Hippocampal formation (tissue), 2 donors: ENCODE data around the gene ALG14.
A peak's percentile ranks its signal among the peaks of the same experiment; 100 is the strongest.
"Not testable (repeated sequence)": the region's sequence is repeated elsewhere in the genome, so short reads cannot be mapped to it uniquely, and the experiment has no call there.

Experiments
- DNase-seq, 2 donors: peaks; one replicate each; lab custom pipeline; 2025; lab: John Stamatoyannopoulos, UW

The ALG14 gene

DNA sequence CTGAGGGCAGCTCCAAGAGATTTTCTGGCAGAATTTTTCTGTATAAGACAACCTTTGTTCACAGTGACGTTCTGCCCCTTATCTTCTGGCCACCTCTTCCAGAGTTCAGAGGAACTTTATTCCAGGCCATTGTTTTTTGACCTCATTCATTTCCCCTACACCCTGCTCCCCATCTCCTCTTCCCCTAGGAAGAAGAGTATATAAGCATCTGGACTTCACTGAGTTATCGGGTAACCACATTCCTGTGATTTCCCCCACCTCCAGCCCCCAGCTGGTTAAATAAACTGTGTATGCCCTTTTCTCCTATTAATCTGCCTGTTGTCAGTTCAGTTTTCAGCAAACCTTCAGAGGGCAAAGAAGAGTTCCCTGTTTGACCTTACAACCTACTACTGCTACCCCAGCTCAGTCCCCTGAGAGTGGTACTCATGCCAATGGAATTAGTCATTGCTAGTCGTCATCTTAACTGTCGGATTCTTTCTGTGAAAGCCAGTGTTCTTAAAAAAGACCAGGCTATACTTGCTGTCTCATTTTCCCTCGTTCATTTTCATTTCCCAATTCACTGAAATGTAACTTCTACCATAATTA lies 14.3 kb upstream of the ALG14 start:
- DNase-seq = no peak

DNA sequence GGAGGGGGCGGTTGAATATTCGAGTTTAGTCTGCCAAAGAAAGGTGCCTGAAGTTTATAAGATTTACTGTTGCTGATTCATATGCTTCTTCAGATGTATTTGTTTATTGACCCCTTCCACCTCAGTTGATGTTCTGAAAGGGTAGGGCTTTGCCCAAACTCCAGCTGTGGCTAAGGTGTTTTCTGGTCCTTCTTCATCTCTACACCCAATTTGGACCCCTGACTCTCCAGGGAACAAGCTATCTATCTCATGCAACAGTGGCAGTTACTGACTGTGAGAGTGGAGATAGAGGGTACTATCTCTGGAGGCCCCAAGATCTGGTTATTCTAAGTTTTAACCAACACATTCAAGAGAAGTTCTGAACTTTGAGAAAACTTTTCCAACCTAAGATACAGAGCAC lies 12.6 kb upstream of the ALG14 start:
- DNase-seq = no peak

DNA sequence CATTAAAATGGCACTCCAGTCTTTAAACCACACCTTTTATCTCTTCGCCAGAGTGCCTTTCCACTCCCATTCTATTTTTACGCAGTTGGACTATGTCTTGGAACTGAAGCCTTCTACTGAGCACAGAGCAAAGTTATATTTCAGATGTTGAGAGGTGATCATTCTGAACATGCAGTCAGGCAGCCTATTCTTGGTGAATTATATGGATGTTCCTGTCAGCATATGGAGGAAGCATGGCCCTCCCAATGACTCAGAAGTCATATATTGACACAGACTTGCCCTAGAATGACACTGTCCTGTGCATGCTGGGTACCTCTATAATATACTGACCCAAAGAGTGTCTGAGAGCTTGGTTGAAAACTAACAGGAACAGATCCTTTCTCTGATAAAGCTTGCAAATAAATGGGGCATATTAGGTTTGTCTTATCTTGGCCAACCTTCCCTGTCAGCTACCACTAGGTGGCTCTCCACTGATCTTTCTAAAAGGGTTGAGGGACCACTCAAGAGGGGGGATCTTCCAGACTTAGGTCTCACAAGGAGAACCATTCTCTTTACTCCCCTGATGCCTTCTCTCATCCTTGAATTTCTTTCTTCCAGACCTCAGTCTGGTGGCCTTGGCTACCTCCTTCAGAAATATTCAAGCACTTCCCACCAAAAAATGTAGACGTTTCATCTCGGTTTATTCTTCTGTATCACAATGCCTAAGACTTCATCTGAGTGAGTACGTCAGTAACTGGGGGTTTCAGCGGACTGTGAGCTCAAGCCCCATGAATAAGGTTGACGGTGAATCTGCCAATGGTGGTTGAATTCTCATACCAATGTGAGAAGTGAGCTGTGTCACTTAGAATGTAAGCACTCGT lies 11.8 kb upstream of the ALG14 start:
- DNase-seq = peak; percentile 16 to 50

DNA sequence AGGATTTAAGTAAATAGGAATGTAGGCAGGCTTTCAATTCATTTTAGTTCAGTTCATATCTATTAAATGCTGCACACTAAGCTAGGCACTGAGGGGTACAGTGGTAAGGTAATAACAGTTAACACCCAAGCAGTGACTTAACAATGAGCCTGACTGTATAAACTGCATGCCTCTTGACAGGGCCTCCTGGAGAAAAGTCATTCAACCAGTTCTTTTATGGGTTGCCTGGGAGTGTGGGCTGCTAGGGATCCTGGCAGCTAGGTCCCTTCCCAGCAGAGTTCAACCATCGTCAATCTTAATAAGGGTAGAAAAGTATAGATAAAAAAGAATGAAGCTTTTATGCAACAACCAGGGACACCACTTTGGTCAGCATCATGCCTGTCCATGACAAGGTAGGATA lies 8.1 kb upstream of the ALG14 start:
- DNase-seq = no peak

DNA sequence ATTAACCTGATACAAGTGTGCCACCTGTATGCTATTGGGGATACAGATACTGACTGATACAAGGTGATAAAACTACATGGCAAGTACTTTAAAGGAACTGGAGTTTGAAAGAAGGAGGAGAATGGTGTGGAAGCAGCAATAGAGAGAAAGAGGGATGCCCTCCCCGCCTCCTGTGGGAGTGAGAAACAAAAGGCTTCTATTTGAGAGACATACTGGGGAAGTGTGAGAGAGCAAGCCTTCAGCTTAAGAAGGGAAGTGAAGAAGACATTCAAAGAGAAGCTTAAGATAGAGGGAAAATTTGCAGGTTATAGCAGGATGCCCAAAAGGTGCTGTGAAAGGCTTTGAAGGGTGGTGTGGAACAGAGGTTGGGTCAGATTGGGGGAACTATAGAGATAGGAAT lies 7.7 kb upstream of the ALG14 start:
- no peak for DNase-seq

DNA sequence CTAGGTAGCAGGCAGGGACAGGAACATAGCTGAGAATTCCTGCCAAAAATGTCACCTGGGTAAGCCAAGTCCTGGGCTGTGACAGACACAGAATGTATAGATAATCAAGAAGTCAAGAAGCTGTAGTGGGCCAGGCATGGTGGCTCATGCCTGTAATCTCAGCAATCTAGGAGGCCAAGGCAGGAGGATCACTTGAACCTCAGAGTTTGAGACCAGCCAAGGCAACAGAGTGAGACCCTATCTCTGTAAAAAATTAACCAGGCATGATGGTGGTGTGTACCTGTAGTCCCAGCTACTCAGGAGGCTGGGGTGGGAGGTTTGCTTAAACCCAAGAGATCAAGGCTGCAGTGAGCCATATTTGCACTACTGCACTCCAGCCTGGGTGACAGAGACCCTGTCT lies 3.3 kb upstream of the ALG14 start:
- DNase-seq = no peak

DNA sequence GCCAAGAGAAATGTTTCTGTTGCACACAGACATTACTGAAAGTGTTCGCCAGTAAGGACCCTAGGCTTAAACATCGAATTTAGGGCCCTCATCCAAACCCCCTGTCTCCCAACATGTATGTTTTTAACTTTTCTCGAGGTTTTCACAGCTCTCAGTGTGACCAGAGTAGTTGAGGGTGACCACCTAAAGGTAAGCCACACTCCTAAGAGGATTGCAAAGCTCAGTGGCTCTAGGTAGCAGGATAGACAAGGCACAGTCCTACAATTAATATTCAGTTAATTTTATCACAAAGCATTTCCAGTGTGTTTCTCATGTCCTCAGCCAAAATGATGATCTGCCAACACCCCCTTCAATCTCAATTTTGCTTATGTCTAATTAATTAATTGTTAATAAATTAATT lies 695 bp upstream of the ALG14 start:
- no peak for DNase-seq

DNA sequence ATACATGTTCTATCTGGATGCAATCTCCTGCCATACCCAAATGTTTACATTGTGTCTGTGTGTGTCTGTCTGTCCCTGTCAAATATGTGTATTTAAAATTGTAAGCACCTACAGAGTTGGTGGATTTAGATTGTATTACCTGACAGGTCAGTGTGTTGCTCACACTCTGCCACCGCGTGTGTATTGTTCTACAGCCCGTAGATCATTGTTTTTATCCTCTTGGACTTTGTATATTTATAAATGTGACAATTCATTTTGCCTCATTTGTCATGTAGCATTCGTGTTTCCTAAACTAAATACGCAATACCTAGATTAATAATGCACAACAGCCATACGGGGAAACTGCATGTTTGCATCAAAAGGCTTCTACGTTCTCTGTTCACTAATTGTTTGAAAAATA lies 634 bp downstream of the ALG14 start:
- DNase-seq = no peak

DNA sequence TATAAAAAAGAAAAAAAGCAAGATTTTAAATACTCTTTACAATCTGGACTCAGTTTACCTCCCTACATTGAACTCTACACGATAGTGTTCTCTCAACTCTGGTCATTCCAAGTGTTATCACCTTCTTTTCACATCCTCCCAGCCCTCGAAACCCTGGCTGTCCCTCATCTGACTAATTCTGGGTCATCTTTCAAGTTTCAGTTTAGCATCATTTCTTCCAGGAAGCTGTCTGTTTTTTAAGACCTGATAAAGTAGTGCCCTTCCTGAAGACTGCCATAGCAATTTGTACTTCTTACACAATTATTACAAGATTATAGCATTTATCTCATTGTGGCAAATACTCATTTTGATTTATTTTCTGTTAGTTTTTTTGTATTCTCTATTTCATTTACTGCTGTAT lies 1.2 kb downstream of the ALG14 start:
- DNase-seq = no peak

DNA sequence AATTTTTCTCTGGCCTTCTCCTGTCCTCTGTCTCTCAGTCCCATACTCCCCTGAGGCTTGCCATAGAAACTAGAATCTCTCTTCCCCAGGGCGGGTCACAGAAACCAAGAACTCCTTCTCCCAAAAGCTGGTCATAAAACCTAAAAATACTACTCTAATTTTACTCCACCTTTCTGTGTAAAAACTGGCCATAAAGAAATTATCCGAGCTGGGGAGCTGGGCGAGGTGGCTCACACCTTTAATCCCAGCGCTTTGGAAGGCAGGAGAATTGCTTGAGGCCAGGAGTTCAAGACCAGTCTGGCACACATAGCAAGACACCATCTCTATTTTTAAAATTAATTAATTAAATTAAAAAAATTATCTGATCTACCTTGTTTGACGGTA lies 3.0 kb downstream of the ALG14 start:
- DNase-seq = no peak

DNA sequence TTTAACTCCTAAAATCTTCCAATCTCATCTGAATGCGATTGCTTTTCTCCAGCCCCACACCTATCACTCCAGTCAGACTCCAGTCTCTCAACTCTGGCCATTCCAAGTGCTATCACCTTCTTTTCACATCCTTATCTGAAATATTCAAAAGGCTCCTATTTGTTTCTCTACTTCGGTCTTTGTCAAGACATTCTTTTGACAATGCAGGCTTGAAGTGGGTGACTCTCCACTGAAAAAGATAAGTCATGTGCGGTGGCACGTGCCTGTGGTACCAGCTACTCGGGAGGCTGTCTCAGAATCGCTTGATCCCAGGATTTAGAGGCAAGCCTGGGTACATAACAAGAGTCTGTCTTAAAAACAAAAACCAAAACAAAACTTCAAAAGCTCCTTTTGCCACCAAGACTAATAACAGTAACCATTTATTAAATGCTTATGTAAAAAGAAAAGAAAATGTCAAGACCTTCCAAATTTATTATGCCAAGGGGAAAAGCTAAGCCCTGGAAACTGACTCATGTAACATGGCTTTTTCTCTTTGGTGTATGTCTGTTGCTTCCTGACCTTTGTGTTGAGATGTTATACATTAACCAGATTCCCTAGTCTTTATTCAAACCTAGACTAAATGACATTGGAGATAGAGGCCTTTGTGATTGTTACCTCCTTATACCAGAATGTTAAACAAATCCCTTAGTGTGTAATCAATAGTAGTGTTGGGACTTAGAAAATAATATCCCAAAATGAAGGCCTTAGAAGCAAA lies 3.6 kb downstream of the ALG14 start:
- DNase-seq = no peak

DNA sequence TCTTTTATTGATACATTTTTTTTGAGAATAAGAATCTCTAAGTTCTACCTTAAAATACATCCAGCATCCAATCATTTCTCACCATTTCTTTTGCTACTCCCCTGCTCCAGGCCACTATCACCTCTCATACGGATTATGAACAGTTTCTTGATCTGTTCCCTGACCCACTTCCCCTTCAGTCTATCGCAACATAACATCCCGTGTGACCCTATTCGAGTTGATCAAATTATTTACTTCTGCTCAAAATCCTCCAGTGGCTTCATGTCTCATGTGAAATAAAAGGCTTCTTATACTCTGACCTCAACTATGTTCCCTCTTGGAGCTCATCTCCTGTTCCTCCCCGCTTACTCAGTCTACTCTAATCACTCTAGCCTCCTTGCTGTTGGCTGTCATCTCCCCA lies 5.2 kb downstream of the ALG14 start:
- no peak for DNase-seq

DNA sequence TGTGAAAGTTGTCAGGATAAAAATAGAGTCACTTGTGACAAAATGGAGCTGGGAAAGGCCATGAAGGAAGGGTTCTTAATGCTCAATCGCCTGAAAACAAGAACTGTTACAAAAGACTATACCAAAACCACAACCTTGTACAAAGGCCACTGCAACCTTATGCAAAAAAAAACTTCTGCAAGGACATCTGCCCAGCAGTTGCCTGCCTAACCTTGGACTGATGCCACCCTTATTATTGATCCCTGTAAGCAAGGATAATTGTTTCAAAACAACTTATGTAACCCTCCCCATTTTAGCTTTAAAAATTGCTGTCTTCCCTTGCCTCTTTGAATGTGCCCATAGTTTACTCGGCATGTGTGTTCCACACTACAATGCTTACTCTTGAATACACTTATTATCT lies 5.7 kb downstream of the ALG14 start:
- no peak for DNase-seq

DNA sequence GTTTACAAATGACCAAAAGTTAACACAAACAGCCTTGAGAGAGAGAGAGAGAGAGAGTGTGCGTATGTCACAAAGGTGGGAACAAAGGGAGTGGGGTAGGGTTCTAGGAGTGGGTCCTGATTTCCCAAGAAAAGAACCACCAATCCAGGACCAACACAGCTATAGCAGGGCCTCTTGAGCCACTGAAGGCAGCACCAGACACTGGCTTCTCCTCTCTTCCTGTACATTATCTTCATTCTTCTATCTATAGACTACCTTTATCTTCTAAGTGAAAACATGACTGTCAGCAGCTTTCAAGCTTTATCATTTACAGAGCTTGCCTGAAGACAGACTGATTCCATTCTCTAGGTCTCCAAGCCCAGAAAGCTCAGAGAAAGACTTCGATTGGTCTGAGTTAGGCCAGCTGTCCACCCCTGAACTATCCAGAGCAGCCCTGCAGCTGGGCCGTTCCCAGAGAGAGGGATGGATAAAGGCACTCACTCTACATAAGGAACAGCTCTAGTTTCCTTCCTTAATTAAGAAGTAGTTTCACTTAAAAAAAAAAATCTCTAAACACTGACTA lies 11.2 kb downstream of the ALG14 start:
- DNase-seq = no peak

DNA sequence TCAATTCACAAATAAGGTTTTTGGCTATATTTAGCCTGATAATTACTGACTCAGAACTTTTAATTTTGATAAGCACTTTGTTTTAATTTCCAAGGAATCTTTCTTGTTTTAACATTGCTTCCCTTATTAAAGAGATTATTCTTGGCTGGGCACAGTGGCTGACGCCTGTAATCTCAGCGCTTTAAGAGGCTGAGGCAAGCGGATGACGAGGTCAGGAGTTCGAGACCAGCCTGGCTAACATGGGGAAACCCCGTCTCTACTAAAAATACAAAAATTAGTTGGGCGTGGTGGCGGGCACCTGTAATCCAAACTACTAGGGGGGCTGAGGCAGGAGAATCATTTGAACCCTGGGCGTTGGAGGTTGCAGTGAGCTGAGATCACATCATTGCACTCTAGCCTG lies 13.8 kb downstream of the ALG14 start:
- no peak for DNase-seq

DNA sequence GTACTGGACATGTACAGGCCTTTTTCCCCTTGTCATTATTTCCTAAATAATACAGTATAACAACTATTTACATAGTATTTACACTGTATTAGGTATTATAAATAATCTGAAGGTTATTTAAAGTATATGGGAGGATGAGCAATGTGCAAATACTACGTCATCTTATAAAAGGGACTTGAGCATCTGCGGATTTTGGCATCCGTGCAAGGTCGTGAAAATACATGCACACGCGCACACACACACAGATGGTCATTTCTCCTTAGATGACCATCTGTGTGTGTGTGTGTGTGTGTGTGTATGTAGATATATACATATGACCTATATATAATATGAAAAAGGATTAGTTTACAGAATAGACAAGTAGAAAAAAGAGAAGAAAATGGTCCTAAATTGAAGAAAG lies 15.4 kb downstream of the ALG14 start:
- DNase-seq = no peak

DNA sequence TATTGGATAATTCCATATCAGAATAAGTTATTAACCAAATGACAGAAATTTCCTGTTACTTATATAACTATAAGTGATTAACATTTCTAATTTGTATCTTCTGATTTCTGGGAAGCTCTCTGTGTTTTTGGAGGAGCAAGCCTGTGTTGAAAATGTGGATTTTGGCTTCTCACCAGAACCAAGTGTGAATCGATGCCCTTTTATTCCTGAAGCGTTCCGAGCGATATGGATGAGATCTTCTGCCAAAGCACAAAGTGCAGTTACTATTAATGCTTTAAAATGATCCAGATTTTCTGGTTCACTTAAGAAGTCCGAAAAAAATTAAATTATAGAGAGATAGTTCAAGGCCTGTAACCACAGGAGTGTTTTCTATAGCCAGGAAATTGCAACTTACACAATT lies 22.8 kb downstream of the ALG14 start:
- no peak for DNase-seq

DNA sequence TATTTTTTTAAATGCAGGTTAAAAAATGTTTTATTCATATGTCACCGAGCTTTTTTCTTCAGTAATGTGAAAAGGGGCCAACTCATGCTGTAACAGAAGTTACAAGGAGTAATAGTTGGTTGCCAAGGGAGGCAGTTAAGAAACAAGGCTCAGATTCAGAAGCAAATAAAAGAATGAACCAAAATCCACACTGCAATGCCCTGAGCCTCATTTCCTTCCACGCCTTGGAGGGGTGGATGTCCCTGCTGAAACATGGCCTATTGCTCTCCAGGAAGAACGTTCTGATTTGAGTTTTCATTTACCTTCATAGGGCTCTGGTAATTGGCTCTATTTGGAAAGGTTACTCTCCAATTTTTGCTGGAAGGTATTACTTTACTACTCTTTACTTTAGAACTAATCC lies 24.4 kb downstream of the ALG14 start:
- no peak for DNase-seq

DNA sequence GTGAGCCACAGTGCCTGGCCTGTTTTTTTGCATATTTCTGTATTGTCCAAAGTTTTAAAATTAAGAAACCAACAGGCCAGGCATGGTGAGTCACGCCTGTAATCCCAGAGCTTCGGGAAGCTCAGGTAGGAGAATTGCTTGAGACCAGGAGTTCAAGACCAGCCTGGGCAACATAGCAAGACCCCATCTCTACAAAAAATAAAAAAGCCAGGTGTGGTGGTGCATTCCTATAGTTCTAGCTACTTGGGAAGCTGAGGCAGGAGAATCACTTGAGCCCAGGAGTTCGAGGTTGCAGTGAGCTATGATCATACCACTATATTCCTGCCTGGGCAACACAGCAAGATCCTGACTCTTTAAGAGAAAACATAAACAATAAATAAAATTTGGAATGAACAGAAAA lies 25.1 kb downstream of the ALG14 start:
- not testable (repeated sequence) for DNase-seq

DNA sequence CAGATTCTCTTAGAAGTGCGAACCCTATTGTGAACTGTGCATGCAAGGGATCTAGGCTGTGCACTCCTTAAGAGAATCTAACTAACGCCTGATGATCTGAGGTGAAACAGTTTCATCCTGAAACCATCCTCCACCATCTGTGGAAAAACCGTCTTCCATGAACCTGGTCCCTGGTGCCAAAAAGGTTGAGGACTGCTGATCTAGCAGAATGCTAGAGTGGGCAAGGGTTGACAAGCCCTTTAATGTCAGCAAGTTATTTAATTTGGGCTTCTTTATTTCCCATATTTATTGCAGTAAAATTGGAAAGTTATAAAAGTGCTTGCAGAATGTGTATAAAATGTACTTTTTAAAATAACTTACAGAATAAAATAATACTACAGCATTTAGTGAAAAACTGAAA lies 26.4 kb downstream of the ALG14 start:
- no peak for DNase-seq

DNA sequence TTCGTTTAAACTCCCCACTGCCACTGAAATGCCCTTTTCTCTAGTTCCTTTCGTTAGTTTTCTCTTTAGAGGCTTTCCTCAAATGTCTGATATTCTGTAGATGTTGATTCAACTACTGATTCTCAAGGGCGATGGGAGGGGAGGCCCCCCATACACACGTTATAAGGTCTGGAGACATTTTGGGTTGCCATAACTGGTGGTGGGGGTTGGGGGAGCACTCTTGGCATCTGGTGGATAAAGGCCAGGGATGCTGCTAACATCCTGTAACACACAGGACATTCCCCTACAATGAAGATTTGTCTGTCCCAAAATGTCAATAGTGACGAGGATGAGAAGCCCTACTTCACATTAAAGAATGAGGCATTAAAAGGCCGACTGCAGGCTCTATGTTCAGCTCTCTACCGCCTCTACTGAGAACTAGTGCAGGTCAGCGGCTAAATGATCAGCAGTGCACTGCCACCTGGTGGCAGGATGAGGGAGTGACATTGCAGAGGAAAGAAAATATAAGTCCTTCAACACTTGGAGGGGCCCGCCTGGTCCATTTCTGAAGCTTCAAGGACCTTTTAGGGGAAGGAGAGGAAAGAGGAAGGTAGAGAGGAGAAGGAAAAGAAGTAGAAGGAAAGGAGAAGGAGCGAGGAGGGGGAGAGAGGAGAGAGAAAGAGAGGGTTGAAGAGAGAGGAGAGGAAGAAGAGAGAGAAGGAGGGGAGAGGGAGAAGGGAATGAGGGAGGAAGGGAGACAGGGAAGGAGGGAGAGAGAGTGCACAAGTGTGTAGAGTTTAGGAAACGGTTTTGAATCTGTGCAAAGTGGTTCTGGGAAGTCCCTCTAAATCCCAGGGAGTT lies 29.4 kb downstream of the ALG14 start:
- peak; percentile 81 to 93 for DNase-seq

DNA sequence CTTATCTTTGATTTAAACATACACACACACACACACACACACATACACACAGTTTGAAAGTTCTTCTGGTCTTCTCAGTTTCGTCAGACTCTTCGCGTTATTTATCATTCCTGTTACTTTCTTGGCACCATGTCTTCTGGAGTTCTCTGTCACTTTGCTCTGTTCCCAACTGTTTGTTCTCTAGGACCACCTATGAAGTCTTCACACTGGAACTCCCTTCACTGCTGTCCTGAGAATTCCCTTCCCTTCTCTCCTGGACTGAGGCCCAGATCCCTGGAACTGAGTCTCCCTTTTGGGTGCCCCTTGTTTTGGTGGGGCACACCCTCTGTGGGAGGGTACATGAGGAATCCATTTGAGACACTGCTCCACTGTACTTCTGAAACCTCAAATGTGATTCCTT lies 30.5 kb downstream of the ALG14 start:
- no peak for DNase-seq
